Esophagus squamous epithelium (tissue), 5 donors: ENCODE results near the gene TMEM139. TPM values are rescaled to one million over a fixed set of nuclear protein-coding genes. Genes with fewer than 3 reads are reported as not detected.

Experiments
- DNase-seq: peaks from one replicate; lab custom pipeline; 2025; lab: John Stamatoyannopoulos, UW
- H3K27ac ChIP-seq, 4 donors: fragments of 200-600 bp; sonication (generic); one replicate each; pipeline ENCODE4 v1.5.1; 2016 to 2019; ENCODE audit warnings: mild to moderate bottlenecking in 1 of 4
- H3K27me3 ChIP-seq, 4 donors: fragments of 200-600 bp; sonication (generic); 1 replicate in 3 of 4; 2 replicates in 1 of 4; pipeline versions ENCODE4 v1.5.1 to v1.6.0; 2017 to 2021; ENCODE audit warnings: antibody characterized with exemption in 1 of 4
- H3K36me3 ChIP-seq, 3 donors: fragments of 200-600 bp; sonication (generic); one replicate each; pipeline ENCODE4 v1.5.1; 2016 to 2019
- H3K4me1 ChIP-seq, 3 donors: fragments of 200-600 bp; sonication (generic); one replicate each; pipeline ENCODE4 v1.5.1; 2017 to 2019
- H3K4me3 ChIP-seq, 4 donors: fragments of 200-600 bp; sonication (generic); 1 replicate in 3 of 4; 2 replicates in 1 of 4; pipeline ENCODE4 v1.5.1; 2016 to 2019; ENCODE audit warnings: mild to moderate bottlenecking in 2 of 4, moderate library complexity in 1 of 4
- H3K9me3 ChIP-seq, 3 donors: fragments of 200-600 bp; sonication (generic); one replicate each; pipeline ENCODE4 v1.5.1; 2016 to 2019
- POLR2A ChIP-seq, 4 donors: fragments of 450-650 bp; IDR thresholded peaks; one replicate each; pipeline ENCODE4 v1.6.1; 2017; ENCODE audit warnings: antibody characterized with exemption in 4 of 4, mild to moderate bottlenecking in 4 of 4, moderate library complexity in 3 of 4
- WGBS, 2 donors: methylation state at CpG; one replicate each; pipeline ENCODE4 v1.1.5; 2018; 5-methylcytosine and 5-hydroxymethylcytosine counted together
- intact Hi-C: fragments of 100-400 bp; cut with DNase I; formaldehyde crosslinking; loops from one replicate; pipeline ENCODE4 v1.15.0; 2022
- total RNA-seq, 4 donors: library from RNA; depleted of rRNA; stranded (reverse); fragments of >200 nt; gene quantifications; one replicate each; pipeline ENCODE4 v1.1.0, GENCODE V29; 2016
- TF ChIP-seq, protein P1 (sequence below), 6 experiments: fragments of 450-650 bp in 4 of 6; fragments of 200-600 bp in 2 of 6; sonication (generic) in 2 of 6; IDR thresholded peaks; one replicate each; pipeline ENCODE4 v1.5.1; 2016 to 2019; ENCODE audit warnings: antibody characterized with exemption in 6 of 6, mild to moderate bottlenecking in 4 of 6, moderate library complexity in 4 of 6
- donor health status: DM: yes; HTN: yes; CAD: no.

TMEM139 gene
- total RNA-seq, 4 donors from 2014 or later: 0.15 to 3.6 TPM; not detected in 2

DNA sequence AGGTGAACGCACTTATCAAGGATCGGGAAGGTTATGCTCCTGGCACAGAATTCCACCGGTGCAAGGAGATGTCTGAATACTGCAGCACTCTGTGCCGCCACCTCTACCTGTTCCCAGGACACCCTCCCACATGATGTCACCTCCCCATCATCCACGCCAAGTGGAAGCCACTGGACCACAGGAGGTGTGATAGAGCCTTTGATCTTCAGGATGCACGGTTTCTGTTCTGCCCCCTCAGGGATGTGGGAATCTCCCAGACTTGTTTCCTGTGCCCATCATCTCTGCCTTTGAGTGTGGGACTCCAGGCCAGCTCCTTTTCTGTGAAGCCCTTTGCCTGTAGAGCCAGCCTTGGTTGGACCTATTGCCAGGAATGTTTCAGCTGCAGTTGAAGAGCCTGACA is 20.2 kb downstream of the TMEM139 start:
- no peak for DNase-seq
- 82 to 87% methylated on average over 3 to 6 of the region's 6 CpGs for WGBS, 2 donors
- TF ChIP-seq POLR2A (IDR thresholded peaks at IDR 0.05): no peak
- TF ChIP-seq, protein P1, sequence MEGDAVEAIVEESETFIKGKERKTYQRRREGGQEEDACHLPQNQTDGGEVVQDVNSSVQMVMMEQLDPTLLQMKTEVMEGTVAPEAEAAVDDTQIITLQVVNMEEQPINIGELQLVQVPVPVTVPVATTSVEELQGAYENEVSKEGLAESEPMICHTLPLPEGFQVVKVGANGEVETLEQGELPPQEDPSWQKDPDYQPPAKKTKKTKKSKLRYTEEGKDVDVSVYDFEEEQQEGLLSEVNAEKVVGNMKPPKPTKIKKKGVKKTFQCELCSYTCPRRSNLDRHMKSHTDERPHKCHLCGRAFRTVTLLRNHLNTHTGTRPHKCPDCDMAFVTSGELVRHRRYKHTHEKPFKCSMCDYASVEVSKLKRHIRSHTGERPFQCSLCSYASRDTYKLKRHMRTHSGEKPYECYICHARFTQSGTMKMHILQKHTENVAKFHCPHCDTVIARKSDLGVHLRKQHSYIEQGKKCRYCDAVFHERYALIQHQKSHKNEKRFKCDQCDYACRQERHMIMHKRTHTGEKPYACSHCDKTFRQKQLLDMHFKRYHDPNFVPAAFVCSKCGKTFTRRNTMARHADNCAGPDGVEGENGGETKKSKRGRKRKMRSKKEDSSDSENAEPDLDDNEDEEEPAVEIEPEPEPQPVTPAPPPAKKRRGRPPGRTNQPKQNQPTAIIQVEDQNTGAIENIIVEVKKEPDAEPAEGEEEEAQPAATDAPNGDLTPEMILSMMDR (IDR thresholded peaks at IDR 0.05): no peak
- Histone ChIP-seq H3K27ac (no peak overlapping the region), H3K36me3 (peaks cover 14 to 95% (median 32%) of the 10 kb centered on the region in 3 donors), H3K4me3 (no peak overlapping the region), H3K4me1 (peaks cover 0 to 2% (median 0%) of the 10 kb centered on the region in 3 donors), H3K27me3 (no peaks in the 10 kb centered on the region), H3K9me3 (no peaks in the 10 kb centered on the region)
- intact Hi-C loops: loop anchor here (5.0 kb wide), 1 partner anchor 63 kb away; no protein-coding TSS in a partner anchor

DNA sequence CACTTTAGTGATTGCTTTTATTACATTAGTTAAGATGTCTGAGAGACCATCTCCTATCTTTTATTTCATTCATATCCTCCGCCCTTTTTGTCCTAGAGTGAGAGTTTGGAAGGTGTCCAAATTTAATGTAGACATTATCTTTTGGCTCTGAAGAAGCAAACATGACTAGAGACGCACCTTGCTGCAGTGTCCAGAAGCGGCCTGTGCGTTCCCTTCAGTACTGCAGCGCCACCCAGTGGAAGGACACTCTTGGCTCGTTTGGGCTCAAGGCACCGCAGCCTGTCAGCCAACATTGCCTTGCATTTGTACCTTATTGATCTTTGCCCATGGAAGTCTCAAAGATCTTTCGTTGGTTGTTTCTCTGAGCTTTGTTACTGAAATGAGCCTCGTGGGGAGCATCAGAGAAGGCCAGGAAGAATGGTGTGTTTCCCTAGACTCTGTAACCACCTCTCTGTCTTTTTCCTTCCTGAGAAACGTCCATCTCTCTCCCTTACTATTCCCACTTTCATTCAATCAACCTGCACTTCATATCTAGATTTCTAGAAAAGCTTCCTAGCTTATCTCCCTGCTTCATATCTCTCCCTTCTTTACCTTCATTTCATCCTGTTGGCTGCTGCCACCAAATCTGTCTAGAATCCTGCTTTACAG is 20.8 kb downstream of the TMEM139 start:
- intact Hi-C loops: no loop called here
- Histone ChIP-seq H3K27me3 (no peaks in the 10 kb centered on the region), H3K27ac (no peak overlapping the region), H3K4me1 (no peaks in the 10 kb centered on the region), H3K36me3 (peaks cover 14 to 89% (median 27%) of the 10 kb centered on the region in 3 donors), H3K9me3 (no peaks in the 10 kb centered on the region), H3K4me3 (no peak overlapping the region)
- TF ChIP-seq, protein P1 (IDR thresholded peaks at IDR 0.05): peak in 5 of 6 experiments; percentile 57 to 85 (median 66)
- TF ChIP-seq POLR2A (IDR thresholded peaks at IDR 0.05): no peak
- 74 to 77% methylated on average over 9 to 10 of the region's 10 CpGs for WGBS, 2 donors
- no peak for DNase-seq

DNA sequence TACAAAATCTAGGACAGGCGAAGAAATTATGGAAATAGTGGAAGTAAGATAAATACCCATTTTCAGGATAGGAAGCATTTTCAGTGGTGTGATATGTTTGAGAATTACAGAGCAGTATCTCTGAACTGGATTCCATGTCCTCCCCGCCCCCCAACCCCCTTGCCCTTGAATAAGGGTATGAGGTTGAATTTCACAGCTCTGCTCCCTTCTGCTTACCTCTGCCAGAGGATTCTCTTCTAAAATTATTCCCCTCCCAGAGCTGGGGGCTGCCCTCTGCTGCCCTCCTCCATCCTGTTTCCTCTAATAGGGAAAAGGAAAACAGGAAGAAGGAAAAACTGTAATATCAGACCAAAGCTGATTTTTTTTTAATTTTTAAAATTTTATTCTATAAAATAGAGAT is 23.9 kb downstream of the TMEM139 start:
- no peak for TF ChIP-seq POLR2A (IDR thresholded peaks at IDR 0.05)
- TF ChIP-seq, protein P1 (IDR thresholded peaks at IDR 0.05): no peak
- no peaks in the 10 kb centered on the region for H3K27me3 ChIP-seq
- WGBS, 2 donors: 88 to 97% methylated on average over 2 of the region's 2 CpGs
- peaks cover 14 to 60% (median 18%) of the 10 kb centered on the region in 3 donors for H3K36me3 ChIP-seq
- no peak overlapping the region for H3K27ac ChIP-seq
- no peaks in the 10 kb centered on the region for H3K9me3 ChIP-seq
- H3K4me1 ChIP-seq: no peaks in the 10 kb centered on the region
- DNase-seq: no peak
- H3K4me3 ChIP-seq: no peak overlapping the region
- intact Hi-C loops: no loop called here

- TF ChIP-seq, protein P1 (IDR thresholded peaks at IDR 0.05): no peak
- TF ChIP-seq POLR2A (IDR thresholded peaks at IDR 0.05): no peak
- DNase-seq: no peak
Measured at GRCh38 chr7:143314127-143314526, 29.4 kb downstream of the TMEM139 start.

DNA sequence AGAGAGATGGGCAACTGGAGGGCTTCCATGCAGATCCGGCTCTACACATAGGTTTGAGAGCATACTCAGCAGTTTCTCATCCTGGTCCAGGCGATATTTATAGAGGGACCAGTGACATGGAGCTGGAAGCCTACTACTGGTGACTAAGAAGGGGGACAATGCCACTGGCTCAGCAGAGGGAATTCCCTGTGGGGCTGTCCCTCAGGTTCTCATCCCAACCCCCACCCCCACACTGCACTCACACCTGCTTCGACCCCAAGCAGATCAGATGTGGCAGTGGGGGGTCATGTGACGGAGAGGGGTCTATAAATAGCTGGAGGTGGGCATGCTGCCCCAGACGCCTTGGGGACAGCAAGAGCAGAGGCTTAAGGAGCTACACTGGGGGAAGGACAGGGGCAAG is 31.0 kb downstream of the TMEM139 start, which contains the start of gene CLCN1:
TSS of gene CLCN1 (plus strand) at position 336 of the 400 bp plus-strand sequence. CDS start 102 bp downstream, outside the sequence.
- intact Hi-C loops: no loop called here
- TF ChIP-seq, protein P1 (IDR thresholded peaks at IDR 0.05): no peak
- TF ChIP-seq POLR2A (IDR thresholded peaks at IDR 0.05): no peak
- 81 to 89% methylated on average over 5 of the region's 5 CpGs for WGBS, 2 donors

More at GRCh38 chr7:143314127-143314526, 29.4 kb downstream of the TMEM139 start:
- Histone ChIP-seq H3K9me3 (no peaks in the 10 kb centered on the region), H3K4me3 (no peak overlapping the region), H3K4me1 (peaks cover 4 to 12% (median 8%) of the 10 kb centered on the region in 3 donors), H3K27me3 (no peaks in the 10 kb centered on the region), H3K36me3 (peaks cover 0 to 6% (median 0%) of the 10 kb centered on the region in 3 donors), H3K27ac (no peak overlapping the region)
- intact Hi-C loops: no loop called here

More for the DNA sequence above, 31.0 kb downstream of the TMEM139 start, which contains the start of gene CLCN1:
- no peaks in the 10 kb centered on the region for H3K9me3 ChIP-seq
- no peaks in the 10 kb centered on the region for H3K36me3 ChIP-seq
- DNase-seq: no peak
- H3K27me3 ChIP-seq: no peaks in the 10 kb centered on the region
- H3K4me1 ChIP-seq: peaks cover 6 to 25% (median 12%) of the 10 kb centered on the region in 3 donors
- no peak within 1 kb of the TSS for H3K4me3 ChIP-seq
- H3K27ac ChIP-seq: no peak within 1 kb of the TSS
